NCI-H1417 treated with DMSO at 0.1 percent for 48 hours (cell line): ENCODE measurements around the gene GRK5.
"Not testable (repeated sequence)": the region's sequence is repeated elsewhere in the genome, so short reads cannot be mapped to it uniquely, and the experiment has no call there.

Experiments
- DNase-seq: peaks from one replicate; lab custom pipeline; 2025; lab: John Stamatoyannopoulos, UW

Gene GRK5

DNA sequence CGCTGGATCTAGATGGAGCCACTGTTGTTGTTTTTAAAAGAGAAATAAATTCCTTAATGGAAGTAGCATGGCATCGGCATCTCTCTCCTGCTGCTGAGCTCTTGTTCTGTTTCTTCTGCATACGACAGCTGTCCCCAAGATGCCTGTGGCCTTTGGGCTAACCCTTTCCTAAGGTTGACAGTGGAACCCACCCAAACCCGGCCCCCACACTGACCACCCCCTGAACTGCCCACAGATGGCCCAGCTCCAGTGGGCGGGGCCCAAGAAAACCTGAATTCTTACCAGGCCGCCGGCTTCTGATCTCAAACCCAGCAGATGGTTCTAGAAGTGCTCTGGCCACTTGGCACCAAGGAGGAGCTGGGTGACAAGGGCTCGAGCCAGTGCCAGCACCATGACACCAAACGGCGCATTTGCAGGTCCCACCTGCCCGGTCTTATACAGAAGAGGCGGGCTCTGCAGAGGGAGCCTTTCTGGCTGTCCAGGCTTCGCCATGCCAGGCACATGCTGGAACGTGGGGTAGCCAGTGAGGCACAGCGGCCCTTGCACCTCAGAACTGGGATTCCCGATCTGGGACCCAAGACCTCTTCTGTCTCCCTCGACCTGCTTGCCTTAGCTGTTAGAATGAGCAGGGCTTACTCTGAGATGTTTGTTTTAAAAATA lies 252.4 kb downstream of the GRK5 start:
- no peak for DNase-seq

DNA sequence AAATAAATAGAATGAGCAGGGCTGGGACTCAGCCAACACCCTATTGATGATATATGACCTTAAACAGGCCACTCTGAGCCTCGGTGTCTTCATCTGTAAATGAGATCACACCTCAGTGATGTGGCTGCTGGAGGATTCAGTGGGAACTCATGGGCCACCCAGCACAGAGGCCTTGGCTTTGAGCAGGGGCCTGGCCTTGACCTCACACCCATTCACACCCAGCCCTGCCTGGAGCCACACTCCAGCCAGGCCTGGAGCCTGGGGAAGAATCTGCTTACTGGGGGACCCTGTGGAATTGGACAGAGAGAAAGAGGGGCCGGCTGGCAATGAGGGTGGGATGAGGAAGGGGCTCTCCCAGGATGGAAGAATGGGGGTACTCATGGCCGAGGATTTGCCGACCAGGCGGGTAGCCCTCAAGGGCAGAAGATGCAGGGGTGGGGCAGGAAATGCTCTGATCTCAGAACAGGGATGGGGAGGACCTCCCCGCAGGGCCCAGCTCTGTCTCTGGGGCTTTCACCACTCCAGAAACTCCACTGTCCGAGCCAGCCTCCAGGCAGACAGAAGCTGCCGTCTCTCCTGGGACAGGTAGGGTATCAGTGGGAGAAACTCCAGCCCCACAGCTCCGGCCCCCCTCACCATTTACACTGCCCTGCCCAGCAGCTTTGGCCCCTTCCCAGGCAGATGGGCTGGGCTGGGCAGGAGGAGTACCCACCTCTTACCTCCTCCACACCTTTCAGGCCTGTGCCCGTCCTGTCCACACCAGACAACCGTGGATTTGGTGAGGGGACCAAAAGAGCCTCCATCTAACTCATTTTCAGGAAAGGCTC lies 253.2 kb downstream of the GRK5 start:
- DNase-seq = no peak

DNA sequence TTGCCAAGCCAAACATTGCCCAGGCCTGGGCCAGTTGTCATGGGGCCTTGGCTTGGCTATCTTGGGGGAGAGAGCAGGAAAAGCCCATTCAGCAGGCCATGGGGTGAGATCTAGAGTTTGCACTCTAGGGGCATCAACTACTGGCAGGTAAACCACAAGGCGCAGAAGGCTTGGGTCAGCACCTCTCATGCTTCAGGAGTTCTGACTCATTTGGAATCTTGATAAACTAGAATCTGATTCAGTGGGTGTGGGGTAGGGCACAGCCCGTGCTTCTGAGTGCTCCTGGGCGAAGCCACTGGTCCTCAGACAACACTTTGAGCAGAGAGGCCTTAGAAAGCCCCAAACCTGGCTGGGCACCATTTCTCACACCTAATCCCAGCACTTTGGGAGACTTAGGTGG lies 254.0 kb downstream of the GRK5 start:
- DNase-seq = no peak

DNA sequence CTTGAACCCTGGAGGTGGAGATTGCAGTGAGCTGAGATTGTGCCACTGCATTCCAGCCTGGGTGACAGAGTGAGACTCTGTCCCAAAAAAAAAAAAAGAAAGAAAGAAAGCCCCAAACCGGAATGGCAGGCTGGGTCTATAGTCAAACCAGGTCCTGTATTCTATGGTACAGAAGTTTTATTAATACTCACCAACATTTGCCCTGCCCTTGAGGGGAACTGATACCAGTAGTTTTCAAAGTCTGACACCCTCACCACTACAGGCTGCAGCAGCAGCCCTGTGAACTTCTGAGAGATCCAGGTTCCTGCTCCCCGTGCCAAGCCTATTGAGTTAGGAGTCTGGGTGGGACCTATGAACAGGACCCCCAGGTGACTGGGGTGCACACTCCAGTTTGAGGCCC lies 254.6 kb downstream of the GRK5 start:
- no peak for DNase-seq

DNA sequence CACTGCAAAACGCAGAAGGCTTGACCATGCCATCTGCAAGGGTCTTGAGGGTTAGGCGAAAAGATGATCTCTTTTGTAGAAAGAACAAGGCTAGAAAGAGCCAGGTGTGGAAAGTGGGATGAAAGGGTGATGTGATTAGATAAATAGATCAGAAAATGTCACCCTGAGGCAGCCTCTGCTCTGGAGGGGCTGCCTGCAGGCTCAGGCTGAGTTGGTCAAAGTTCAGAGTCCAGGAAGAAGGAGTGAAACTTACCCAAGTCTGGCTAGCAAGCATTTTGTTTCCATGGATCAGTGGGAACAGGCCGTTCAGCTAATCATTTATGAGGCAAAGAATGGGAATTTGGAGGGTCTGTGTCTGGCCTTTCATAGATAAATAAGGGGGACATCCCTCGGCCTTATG lies 255.4 kb downstream of the GRK5 start:
- DNase-seq = no peak

DNA sequence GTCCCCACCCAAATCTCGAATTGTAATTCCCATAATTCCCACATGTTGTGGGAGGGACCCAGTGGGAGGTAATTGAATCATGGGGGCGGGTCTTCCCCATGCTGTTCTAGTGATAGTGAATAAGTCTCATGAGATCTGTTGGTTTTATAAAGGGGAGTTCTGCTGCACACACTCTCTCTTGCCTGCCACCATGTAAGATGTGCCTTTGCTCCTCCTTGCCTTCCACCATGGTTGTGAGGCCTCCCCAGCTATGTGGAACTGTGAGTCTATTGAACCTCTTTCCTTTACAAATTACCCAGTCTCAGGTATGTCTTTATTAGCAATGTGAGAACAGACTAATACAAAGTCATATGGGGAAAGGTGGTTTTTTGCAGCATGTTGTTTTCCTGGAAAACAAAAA lies 255.8 kb downstream of the GRK5 start:
- DNase-seq = not testable (repeated sequence)

DNA sequence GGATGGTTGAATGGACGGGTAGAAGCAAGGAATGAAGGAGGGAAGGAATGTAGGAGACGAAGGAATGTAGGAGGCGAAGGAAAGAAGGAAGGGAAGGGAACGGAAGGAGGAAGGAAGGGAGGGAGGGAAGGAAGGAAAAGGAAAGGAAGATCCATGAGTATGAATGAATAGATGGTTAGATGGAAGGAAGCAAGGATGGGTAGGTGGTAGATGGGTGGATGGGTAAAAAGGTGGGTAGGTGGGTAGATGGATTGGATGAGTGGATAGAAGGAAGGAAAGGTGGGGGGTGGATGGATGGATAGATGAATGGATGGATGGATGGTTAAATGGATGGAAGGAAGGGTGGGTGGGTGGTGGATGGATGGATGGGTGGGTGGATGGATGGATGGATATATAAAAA lies 257.7 kb downstream of the GRK5 start:
- DNase-seq = no peak

DNA sequence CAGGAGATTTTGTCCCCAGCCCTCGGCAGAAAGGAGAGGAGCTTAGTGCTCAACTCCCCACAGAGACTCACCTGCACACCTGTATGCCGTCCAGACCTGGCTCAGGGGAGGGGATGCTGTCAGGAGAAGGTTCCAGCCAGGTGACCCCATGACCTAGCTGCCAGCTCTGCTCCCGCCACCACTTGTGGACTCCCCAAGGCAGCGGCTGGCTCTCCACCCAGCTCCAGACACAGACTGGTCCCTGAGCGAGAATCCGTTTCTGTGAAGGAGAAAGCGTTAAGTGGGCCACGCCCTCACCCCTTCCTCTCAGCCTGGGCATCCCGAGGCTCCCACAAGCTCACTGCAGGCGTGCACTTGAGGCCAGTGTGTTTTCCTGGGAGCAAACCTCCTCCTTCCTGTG lies 258.7 kb downstream of the GRK5 start:
- no peak for DNase-seq

DNA sequence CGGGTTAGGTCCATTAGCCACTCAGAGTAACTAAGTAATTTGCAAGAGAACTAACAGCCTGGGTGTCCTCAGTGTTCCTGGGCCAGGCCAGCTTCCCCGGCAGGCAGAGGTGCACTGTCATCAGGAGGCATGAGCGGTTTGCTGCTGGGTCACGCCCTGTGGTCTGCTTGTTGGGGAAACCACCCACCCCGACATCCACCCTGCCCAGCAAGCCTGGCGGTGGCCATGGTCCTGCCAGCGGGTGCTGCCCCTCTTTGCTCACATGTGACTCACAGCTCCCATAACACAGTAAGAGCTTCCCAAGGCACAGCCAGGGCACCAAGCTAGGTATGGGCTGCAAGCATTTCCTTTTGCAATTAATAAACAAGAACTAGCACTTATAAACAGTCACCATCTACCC lies 259.3 kb downstream of the GRK5 start:
- no peak for DNase-seq

DNA sequence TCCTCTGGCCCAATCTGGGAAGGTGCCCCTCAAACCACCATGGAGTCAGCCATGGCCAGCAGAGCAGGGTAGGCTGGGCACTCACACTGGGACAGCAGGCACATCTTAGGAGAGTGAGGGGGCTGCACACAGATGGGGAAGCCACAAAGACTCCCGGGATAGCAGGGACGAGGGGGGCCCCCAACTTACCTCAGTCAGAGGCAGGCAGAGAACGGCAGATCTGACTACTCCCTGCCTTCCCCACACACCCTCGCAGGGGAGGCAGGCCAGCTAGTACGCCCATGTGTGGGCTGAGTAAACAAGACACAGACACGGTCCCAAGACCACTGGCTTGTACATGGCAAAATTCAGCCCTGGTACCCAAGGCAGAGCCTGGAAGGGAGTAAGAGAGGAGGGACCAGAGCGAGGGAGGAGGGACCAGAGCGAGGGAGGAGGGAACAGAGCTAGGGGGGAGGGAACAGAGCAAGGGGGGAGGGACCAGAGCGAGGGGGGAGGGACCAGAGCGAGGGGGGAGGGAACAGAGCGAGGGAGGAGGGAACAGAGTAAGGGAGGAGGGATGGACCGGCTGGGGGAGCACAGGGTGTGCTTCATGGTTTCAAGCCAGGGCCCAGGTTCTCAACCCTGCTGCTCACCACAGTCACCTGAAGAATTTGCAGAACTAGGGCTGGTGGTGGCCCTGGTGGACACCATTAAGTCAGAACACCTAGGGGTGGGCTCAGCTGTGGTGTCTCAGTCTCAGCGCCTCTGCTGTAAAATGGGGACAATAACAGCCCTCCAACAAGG lies 261.4 kb downstream of the GRK5 start:
- DNase-seq = no peak

DNA sequence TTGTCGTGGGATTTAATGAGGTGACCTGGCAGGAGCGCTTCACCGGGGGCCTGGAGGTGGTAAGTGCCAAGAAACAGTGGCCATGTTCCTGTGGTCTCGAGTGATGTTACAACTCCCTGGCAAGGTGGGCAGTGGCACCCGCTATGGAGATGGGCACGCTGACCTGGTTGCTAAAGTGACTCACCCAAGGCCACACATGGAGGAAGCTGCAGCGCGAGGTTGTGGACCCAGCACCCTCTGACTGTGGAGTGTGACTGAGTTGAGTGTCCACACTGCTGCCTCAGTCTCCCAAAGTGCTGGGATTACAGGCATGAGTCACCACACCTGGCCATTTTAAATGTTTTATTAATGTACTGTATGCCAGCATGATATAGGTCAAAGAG lies 261.9 kb downstream of the GRK5 start:
- no peak for DNase-seq

DNA sequence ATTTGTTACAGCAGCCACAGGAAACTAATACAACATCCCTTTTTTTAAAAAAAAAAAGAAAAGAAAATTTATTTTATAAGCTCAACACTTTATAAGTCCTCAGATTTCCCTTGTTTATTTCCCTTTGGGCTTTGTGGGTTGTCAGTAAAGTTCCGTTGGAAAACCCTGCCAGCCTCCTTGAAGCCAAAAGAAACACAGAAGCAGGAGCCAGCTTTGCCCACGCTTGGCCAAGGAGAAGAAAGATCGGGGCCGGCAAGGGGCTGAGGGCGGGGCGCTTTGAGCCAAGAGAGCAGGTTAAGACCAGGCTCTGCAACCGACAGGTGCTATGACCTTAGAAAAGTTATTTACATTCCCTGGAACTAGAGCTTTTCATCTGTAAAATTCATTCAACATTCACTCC lies 262.5 kb downstream of the GRK5 start:
- no peak for DNase-seq

DNA sequence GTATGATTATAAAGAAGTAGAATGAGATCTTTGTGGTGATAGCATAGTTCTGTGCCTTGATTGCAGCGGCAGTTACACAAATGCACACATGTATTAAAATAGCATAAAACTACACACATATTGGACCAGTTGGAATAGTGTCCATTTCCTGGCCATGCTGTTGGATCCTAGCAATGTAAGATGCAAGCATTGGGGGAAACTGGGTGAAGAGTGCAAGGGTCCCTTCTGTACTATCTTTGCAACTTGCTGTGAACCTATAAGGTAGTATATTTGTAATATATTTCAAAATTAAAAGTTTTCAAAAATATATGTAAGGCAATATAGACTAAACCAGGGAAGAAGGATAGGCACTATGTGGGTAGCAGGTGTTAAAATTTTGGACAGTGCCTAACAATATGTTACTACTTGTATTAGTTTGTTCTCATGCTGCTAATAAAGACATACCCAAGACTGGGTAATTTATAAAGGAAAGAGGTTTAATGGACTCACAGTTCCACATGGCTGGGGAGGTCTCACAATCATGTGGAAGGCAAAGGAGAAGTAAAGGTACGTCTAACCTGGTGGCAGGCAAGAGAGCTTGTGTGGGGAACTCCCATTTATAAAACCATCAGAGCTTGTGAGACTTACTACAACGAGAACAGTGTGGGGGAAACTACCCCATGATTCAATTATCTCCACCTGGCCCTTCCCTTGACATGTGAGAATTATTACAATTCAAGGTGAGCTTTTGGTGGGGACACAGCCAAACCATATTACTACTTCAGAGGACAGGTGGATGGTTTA lies 263.7 kb downstream of the GRK5 start:
- DNase-seq = no peak

DNA sequence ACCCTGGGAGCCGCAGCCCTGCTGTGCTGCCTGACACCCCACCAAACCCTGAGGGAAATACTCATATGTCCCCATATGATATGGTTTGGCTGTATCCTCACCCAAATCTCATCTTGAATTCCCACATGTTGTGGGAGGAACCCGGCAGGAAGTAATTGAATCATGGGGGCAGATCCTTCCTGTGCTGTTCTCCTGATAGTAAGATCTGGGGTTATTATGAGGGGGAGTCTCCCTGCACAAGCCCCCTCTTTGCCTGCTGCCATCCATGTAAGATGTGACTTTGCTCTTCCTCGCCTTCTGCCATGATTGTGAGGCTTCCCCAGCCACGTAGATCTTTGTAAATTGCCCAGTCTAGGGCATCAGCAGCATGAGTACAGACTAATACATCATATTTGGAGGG lies 266.4 kb downstream of the GRK5 start:
- no peak for DNase-seq

DNA sequence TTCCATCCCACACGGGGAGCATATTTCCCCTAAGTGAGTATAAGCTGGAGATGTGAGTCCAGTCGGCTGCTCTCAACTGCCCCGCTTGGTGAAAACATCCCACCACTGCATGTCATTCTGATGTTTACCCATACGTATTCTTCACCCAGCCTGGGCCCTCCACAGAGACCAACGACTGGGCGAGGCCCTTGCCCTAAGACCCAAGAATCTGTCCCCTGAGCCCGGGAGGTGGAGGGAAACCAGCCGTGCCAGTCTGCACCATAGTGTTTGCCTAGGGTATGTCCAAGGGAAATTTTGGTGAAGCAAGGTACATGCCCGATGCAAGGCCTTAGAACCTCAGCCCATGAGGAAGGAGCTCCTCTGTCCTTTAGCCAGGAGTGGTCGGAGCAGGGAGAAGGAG lies 267.2 kb downstream of the GRK5 start:
- no peak for DNase-seq

DNA sequence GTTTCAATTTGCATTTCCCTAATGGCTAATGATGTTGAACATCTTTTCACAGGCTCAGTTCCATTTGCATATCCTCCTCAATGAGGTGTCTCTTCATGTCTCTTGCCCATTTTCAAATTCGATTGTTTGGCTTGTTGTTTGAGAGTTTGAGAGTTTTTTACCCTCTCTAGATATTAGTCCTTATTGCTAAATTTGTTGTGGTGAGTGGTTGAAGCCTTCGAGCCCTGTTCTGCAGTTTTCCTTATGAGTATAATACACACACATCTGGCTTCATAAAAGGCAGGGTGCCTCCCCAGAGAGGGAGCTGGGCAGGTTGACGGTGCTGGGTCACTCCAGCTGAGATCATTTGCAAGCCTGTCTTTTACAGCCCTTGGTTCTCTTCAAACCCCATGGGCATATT lies 270.1 kb downstream of the GRK5 start:
- DNase-seq = no peak

DNA sequence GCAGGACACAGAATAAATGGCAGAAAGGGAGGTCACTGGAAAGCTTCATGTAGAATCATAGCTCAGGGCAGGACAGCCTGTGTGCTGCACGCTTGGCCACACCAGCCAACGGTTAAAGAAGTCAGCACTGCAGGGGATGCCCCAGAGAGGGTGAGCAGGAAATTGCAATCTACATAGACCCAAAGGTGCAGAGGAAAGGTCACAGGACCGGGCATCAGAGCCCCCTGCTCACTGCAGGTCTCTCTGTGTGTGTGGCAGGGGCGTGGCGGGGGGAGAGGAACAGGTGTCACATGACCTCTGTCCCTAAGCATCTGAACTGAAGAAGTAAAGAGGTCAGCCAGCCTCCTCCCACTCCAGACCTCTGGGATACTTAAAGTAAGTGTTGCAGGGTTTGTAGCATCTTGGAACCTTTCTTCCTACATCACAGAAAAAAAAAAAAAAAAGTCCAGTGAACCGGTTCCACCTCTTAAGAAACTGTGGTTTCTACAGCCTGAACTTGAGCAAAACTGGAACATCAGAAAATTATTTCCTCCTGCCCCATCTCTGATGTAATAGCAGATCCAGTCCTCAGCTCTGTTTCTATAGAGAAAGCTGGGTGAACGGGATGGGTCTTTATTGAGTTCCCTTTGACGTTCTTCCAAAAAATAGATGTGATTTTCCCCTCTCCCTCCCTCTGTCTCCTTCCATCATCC lies 270.9 kb downstream of the GRK5 start:
- DNase-seq = no peak

DNA sequence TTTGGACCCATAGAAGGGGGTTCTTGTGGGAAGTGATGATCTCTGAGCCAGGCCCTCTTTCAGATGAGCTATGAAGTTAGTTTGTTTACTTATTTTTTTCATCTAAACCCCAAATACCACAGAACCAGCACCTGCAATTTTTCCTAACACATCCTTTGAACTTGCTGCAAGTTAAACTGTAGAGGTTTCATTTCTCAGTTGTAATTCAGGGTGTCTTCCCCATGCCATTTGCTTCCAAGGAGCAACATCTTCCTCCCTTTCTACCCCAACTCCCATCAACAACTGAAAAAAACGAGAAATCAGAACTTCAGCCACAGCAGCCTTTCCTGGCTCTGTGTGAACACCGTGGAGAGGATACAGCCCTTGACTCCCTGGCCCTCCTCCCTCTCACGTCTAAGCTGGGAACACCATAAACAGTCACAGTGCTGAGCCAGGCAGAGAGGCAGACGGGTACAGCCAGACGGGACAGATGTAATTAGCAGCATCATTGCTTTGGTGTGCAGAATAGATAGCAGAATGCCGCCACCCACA lies 271.5 kb downstream of the GRK5 start:
- no peak for DNase-seq

DNA sequence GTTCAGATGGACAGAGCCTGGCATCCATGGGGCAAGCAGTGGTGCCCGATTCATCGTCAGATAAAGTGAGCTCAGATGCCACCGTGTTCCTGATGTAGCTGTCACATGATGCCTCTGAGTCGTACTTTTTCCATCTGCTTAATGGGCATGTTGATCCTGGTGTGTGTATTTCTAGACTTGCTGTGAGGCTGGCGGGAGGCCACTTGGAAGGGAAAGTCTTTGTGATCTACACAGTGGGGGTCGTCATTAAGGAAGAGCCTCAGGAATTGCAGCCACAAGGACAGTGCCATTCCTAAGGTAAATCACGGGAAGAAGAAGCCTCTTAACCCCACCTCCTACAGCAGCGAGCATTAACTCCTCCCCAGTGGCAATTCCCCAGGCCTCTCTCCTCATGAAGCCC lies 272.2 kb downstream of the GRK5 start:
- DNase-seq = no peak

DNA sequence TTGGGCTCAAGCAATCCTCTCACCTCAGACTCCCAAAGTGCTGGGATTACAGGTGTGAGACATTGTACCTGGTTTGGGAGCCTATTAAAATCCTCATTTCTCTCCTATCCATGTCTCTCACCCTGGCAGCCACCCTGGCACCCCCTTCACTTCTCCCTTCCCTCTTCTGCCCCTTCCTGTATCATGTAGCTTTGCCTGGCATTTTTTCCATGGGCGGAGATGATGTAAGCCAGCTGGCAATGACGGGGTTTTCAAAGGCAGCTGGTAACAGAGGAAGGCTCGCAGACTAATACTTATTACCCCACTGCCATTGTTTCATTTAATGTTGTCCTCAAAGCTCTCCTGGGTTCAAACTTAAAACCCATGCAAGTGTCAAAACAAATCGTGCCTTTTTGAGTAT lies 273.3 kb downstream of the GRK5 start:
- DNase-seq = no peak

DNA sequence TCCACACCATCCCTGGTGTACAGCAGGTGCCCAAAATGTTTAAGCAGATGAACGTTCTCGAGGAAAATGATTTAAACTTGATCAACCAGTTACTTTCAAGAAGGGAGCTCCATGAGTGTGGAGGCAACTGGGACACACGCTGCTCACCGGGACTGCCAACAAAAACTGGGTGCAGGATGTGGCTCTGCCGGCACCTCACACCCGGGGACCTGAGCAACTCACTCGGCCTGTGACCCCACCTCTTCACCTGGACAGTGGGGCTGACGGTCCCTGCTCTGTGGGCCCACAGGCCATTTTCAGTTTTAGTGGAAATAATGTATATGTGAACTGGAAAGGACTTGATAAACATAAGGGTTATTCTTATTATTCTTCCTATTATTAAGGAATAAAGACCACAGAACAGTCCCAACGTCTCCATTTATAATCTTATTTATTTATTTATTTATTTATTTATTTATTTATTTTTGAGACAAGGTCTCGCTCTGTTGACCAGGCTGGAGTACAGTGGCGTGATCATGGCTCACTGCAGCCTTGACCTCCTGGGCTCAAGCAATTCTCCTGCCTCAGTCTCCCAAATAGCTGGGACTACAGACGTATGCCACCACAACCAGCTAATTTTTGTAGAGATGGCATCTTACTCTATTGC lies 274.5 kb downstream of the GRK5 start:
- no peak for DNase-seq
